GM12872 (cell line): ENCODE results near the gene MICAL3.

ENCODE experiments used
- TF ChIP-seq, protein P1 (sequence below): IDR thresholded peaks from 3 replicates; pipeline ENCODE4 v1.5.1; 2011; ENCODE audit warnings: low read depth, mild to moderate bottlenecking, low read length, moderate library complexity; ENCODE audit not compliant: insufficient read depth

The MICAL3 gene

DNA sequence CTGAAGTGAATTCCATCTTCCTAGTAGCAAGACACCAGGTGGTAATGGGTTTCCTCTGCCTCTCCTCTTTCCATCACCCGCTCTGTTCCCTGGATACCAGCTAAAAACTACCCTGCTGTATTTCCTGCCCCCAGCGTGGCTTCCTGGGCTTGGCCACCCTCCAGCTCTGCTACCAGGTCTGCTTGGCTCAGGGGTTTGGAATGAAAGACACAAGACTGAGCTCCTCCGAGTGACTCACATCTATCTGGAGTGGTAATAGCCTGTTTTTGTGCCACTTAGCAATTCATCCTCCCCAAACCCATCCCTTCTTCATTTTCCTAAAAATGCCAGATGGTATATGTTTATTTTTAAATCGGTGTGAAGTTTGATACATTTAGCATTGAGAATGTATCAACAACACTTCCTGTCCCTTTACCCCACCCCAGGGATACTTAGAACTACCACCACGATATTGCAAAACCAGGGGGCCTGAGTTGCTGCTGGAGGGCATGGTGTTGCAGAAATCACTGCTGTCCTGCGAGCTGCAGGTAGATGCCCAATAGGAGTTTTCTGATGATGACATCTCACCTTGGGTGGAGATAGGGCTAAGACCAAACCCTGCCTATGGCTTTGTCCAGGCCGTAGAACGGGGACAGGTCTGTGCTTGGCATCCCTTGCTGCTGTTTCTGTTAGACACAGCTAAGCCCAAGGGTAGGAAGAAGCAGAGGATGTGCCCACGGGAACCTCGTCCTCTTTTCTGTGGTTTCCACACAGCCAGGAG lies 7.5 kb upstream of the MICAL3 start:
- TF ChIP-seq, protein P1, sequence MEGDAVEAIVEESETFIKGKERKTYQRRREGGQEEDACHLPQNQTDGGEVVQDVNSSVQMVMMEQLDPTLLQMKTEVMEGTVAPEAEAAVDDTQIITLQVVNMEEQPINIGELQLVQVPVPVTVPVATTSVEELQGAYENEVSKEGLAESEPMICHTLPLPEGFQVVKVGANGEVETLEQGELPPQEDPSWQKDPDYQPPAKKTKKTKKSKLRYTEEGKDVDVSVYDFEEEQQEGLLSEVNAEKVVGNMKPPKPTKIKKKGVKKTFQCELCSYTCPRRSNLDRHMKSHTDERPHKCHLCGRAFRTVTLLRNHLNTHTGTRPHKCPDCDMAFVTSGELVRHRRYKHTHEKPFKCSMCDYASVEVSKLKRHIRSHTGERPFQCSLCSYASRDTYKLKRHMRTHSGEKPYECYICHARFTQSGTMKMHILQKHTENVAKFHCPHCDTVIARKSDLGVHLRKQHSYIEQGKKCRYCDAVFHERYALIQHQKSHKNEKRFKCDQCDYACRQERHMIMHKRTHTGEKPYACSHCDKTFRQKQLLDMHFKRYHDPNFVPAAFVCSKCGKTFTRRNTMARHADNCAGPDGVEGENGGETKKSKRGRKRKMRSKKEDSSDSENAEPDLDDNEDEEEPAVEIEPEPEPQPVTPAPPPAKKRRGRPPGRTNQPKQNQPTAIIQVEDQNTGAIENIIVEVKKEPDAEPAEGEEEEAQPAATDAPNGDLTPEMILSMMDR: no peak

DNA sequence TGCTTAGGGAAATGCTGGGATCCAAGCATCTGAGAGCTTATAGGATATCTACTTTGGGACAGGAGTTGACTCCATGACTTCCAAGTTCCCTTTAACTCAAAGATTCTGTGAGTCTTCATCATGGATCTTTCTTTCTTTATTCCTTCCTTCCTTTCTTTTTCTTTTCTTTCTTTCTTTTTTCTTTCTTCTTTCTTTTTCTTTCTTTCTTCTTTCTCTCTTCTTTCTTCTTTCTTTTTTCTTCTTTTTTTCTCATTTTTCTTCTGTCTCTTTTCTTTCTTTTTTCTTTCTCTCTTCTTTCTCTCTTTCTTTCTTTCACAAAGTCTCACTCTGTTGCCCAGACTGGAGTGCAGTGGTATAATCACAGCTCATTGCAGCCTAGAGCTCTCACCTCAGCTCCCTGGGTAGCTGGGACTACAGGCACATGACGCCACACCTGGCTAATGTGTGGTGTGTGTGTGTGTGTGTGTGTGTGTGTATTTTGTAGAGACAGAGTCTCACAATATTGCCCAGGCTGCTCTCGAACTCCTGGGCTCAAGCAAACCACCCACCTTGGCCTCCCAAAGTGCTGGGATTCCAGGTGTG lies 5.4 kb upstream of the MICAL3 start:
- TF ChIP-seq, protein P1: no peak

DNA sequence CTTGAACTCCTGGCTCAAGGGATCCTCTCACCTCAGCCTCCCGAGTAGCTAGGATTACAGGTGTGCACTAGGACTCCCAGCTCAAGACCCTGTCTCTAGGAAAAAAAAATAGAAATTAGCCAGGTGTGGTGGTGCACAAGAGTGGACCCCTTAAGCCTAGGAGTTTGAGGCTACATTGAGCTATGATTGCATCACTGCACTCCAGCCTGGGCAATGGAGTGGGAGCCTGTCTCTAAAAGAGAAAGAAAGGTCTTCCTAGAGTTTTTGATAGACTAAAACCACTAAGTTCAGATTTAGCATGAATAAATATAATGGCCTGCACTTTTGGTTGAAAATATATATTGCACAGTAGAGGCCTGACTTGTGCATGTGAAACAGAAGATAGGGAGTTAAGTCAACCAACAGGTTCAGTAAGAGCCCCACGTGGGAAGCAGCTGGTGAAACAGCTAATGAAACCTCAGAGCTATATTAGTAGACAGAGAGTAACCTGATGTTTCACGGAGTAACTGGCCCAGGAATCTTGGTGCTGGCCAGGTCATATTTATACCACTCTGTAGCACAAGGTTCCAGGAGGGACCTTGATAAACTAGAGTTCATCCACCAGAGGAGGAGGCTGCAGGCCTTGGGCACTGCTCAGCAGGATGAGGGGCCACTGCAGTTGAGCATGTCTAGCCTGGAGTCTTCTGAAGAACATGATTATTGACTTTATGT lies 4.6 kb upstream of the MICAL3 start:
- TF ChIP-seq, protein P1: no peak

DNA sequence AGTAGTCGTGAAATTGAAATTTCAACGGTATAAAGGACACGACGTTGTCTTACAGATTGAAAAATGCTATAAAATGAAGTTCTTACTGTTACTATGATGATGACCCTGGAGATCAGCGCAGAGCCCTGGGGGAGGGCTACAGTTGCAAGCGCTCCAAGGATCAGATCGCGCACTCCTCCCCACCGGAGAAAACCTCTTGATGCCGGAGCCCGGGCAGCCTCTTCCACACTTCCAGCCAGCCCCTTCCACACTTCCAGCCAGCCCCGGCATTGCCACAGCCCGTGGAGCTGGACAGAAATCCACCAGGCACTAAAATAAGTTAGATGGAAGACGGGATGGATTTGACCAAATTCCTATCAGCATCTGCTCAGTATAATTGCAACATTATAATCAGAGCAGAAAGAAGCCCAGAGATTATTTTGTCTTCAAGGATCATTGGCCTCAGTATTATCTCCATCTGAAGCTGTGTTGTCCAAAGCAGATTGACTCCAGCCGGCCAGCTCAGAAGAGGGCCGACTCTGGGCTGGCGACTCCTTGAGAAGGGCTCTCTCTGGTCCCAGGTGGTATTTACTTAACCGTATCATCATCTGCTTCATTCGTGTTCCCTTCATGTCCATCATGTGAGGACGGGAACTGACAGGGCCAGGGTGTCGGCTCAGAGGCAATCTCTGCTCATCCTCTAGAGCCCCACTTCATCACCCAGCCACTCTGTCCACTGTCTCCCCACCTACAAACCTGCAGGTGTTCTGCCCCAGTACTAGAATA lies 777 bp upstream of the MICAL3 start:
- TF ChIP-seq, protein P1: no peak

DNA sequence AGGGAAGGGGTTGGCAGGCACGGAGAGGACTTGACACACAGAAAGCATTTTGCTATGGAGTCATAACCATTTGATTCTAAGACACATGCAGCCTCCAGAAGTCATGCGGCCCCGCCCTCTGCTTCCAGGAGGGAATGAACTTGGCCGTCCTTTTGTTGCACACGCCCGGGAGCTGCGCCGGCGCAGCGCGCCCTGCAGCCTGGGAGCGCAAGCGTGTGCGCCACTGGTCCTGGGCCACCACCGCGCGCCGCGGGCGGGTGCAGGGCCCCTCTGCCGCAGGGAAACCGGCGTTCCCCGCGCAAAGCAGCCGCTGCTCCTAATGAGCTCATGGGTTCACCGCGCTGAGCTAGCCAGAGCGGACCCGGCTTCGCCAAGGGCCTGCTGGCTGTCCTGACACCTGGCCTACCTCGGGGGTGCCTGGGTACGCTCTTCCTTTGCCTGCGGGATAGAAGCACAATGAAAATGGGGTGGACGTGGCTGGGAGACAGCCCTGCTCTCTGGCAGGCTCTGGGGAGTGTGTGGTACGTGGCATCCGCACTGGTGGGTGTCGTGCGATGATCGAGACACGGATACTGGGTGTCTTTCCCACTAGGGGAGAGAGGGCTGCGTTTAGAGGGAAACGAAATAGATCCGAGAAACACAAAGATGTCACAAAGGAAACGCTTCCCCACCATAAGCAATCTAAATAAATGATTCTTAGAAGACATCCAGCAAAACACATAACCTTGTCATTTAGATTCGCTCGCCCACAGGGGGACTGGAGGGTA lies 669 bp downstream of the MICAL3 start:
- TF ChIP-seq, protein P1: no peak

DNA sequence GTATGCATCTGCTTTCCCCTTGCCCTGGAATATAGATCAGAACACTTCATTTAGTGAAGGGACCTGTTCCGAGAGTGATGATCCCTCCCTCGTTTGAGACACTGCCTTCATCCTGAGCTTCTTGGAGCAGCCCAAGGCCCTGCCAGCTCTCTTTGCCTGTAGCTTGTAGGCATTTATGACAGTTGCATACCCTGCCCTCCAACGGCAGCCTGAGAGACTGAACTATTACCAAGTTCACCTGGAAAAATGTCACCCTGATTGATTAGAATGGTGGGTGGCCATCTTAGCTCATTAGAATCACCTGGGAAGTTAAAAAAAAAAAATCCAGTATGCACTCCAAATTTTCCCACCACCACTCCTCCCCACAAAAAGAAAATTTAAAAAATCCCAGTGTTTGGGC lies 1.5 kb downstream of the MICAL3 start:
- TF ChIP-seq, protein P1: no peak
